Measurements from ENCODE around the gene SLC10A7. TPM values are rescaled to one million over a fixed set of nuclear protein-coding genes. Genes with fewer than 3 reads are reported as not detected.

Gene SLC10A7
- total and polyA plus RNA-seq, 2 donors (not counting 1 experiment from before 2014, with no cell fraction given), result 5.7 to 18.3 TPM

DNA sequence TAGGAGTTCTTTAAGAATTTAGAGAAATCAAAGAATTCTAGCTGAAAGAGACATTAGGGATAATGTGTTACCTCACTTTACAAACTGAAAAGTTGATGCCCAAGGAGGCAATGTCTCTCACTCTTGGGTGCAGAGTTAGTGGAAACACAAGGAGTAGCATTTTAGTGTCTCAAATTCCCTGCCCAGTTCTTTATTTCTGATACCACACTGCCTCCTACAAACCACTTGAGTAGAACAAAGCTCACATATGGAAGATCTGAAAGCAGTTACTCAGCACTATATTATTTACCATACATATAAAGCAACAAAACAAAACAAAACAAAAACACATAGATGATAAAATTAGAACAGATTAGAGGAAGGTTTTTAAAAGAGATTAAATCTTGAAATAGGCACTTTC is 183.2 kb downstream of the SLC10A7 start:
- H3K4me3 Mint-ChIP-seq, result no peak overlapping the region
- H3K4me3 ChIP-seq (ENCODE audit: control extremely low read depth in 1 of 5, extremely low read depth in 1 of 5, insufficient read depth in 1 of 5, low read depth in 2 of 5, low read length in 4 of 5), result no peak overlapping the region
- ChIA-PET POLR2A (no interaction called here), CTCF (interaction anchor here (1.6 to 1.9 kb wide), 2 partner anchors 9 to 758 kb away, joined by 4 to 7 read pairs; no protein-coding TSS in a partner anchor)
- H3K9me3 ChIP-seq (ENCODE audit: control extremely low read depth in 1 of 3, control insufficient read depth in 2 of 3, insufficient read depth in 1 of 3, low read length in 2 of 3), result no peaks in the 10 kb centered on the region
- no peak overlapping the region for H3K9ac ChIP-seq (ENCODE audit: low read length)
- DNase-seq (no peak), ATAC-seq (ENCODE audit: low read depth) (no peak)
- peaks cover 5% of the 10 kb centered on the region for H3K4me1 Mint-ChIP-seq
- H3K27me3 ChIP-seq (replicated peaks in 1 of 4; ENCODE audit: control extremely low read depth in 1 of 4, control insufficient read depth in 3 of 4, insufficient read depth in 4 of 4, low read length in 3 of 4), result no peaks in the 10 kb centered on the region
- H3K36me3 ChIP-seq (replicated peaks in 1 of 2; ENCODE audit: control extremely low read depth in 1 of 2, control insufficient read depth in 1 of 2, extremely low read depth in 1 of 2, insufficient read depth in 2 of 2, low read length in 1 of 2), result no peaks in the 10 kb centered on the region
- H3K4me1 ChIP-seq (ENCODE audit: control insufficient read depth in 2 of 2, insufficient read depth in 2 of 2, low read length in 2 of 2), result peaks cover 9 to 13% of the 10 kb centered on the region in 2 donors
- no peak overlapping the region for H2AFZ ChIP-seq (ENCODE audit: insufficient read depth, low read depth, low read length, poor library complexity, severe bottlenecking)
- no peaks in the 10 kb centered on the region for H3K9me3 Mint-ChIP-seq (ENCODE audit: insufficient read depth)
- H3K4me2 ChIP-seq (replicated peaks; ENCODE audit: low read depth, low read length, poor library complexity, severe bottlenecking), result no peak overlapping the region
- intact Hi-C loops (cut with micrococcal nuclease), result no loop called here
- no peak overlapping the region for H3K27ac ChIP-seq (ENCODE audit: low read length in 2 of 2)
- no peak overlapping the region for H3K27ac Mint-ChIP-seq
- no peaks in the 10 kb centered on the region for H4K20me1 ChIP-seq (ENCODE audit: control insufficient read depth, insufficient read depth, low read length, poor library complexity, severe bottlenecking)
- H3K27me3 Mint-ChIP-seq, result no peaks in the 10 kb centered on the region
- no peaks in the 10 kb centered on the region for H3K79me2 ChIP-seq (ENCODE audit: control insufficient read depth, insufficient read depth, low read length)
- no peak for TF ChIP-seq EZH2 (IDR thresholded peaks at IDR 0.05; ENCODE audit: borderline replicate concordance, insufficient read depth, low read depth, low read length, poor library complexity, severe bottlenecking)
- TF ChIP-seq, protein P1, sequence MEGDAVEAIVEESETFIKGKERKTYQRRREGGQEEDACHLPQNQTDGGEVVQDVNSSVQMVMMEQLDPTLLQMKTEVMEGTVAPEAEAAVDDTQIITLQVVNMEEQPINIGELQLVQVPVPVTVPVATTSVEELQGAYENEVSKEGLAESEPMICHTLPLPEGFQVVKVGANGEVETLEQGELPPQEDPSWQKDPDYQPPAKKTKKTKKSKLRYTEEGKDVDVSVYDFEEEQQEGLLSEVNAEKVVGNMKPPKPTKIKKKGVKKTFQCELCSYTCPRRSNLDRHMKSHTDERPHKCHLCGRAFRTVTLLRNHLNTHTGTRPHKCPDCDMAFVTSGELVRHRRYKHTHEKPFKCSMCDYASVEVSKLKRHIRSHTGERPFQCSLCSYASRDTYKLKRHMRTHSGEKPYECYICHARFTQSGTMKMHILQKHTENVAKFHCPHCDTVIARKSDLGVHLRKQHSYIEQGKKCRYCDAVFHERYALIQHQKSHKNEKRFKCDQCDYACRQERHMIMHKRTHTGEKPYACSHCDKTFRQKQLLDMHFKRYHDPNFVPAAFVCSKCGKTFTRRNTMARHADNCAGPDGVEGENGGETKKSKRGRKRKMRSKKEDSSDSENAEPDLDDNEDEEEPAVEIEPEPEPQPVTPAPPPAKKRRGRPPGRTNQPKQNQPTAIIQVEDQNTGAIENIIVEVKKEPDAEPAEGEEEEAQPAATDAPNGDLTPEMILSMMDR (IDR thresholded peaks at IDR 0.05), result no peak

DNA sequence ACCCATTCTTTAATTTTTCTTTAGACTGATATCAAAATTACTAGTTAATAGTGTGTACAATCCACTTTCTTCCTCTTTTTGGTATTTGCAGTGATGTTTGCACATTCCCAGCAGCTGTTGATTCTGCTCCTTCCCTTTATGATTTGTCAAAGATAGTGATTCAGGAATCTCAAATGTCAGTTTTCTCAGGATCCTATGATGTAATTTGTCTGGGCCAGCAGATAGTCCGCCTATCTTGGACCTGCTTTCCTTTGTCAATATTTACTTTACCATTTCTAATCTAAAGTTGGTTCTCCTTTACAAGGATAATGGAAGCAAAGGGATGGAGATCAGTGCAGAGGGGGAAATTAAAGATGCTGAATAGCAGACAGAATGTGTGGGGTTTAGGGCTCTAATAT is 185.3 kb downstream of the SLC10A7 start:
- H3K36me3 ChIP-seq (replicated peaks in 1 of 2; ENCODE audit: control extremely low read depth in 1 of 2, control insufficient read depth in 1 of 2, extremely low read depth in 1 of 2, insufficient read depth in 2 of 2, low read length in 1 of 2), result no peaks in the 10 kb centered on the region
- H3K27me3 ChIP-seq (replicated peaks in 1 of 4; ENCODE audit: control extremely low read depth in 1 of 4, control insufficient read depth in 3 of 4, insufficient read depth in 4 of 4, low read length in 3 of 4), result no peaks in the 10 kb centered on the region
- Mint-ChIP-seq H3K27me3 (no peaks in the 10 kb centered on the region), H3K27ac (no peak overlapping the region), H3K4me3 (no peak overlapping the region), H3K9me3 (ENCODE audit: insufficient read depth) (no peaks in the 10 kb centered on the region), H3K4me1 (no peaks in the 10 kb centered on the region)
- ATAC-seq (ENCODE audit: low read depth) (no peak), DNase-seq (no peak)
- no peak for TF ChIP-seq EZH2 (IDR thresholded peaks at IDR 0.05; ENCODE audit: borderline replicate concordance, insufficient read depth, low read depth, low read length, poor library complexity, severe bottlenecking)
- TF ChIP-seq, protein P1 (IDR thresholded peaks at IDR 0.05), result no peak
- ChIA-PET POLR2A (no interaction called here), CTCF (interaction anchor here (1.2 kb wide), 1 partner anchor 10 kb away, joined by 3 read pairs; no protein-coding TSS in a partner anchor)
- intact Hi-C loops (cut with micrococcal nuclease), result no loop called here
- no peak overlapping the region for H3K4me3 ChIP-seq (ENCODE audit: control extremely low read depth in 1 of 5, extremely low read depth in 1 of 5, insufficient read depth in 1 of 5, low read depth in 2 of 5, low read length in 4 of 5)
- no CpG with 5 or more reads among the region's 1 CpG for WGBS (ENCODE audit: insufficient coverage)
- no peaks in the 10 kb centered on the region for H4K20me1 ChIP-seq (ENCODE audit: control insufficient read depth, insufficient read depth, low read length, poor library complexity, severe bottlenecking)
- no peak overlapping the region for H3K27ac ChIP-seq (ENCODE audit: low read length in 2 of 2)
- H3K79me2 ChIP-seq (ENCODE audit: control insufficient read depth, insufficient read depth, low read length), result no peaks in the 10 kb centered on the region
- no peak overlapping the region for H3K9ac ChIP-seq (ENCODE audit: low read length)
- H3K4me1 ChIP-seq (ENCODE audit: control insufficient read depth in 2 of 2, insufficient read depth in 2 of 2, low read length in 2 of 2), result peaks cover 7 to 11% of the 10 kb centered on the region in 2 donors
- H3K4me2 ChIP-seq (replicated peaks; ENCODE audit: low read depth, low read length, poor library complexity, severe bottlenecking), result no peak overlapping the region
- no peaks in the 10 kb centered on the region for H3K9me3 ChIP-seq (ENCODE audit: control extremely low read depth in 1 of 3, control insufficient read depth in 2 of 3, insufficient read depth in 1 of 3, low read length in 2 of 3)
- H2AFZ ChIP-seq (ENCODE audit: insufficient read depth, low read depth, low read length, poor library complexity, severe bottlenecking), result no peak overlapping the region

Measured in B cell (primary cell).